Common myeloid progenitor, CD34-positive (primary cell): ENCODE measurements around the gene SYNGR3. TPM values are rescaled to one million over a fixed set of nuclear protein-coding genes. Genes with fewer than 3 reads are reported as not detected.

ENCODE experiments used
- CTCF ChIA-PET: fragments of 350-600 bp; sonication (Branson Sonifier 250); formaldehyde crosslinking; loops from one replicate; lab custom pipeline; 2021; ENCODE audit warnings: antibody characterized with exemption; lab: Charles Lee
- POLR2A ChIA-PET: fragments of 350-600 bp; sonication (Branson Sonifier 250); formaldehyde crosslinking; loops from one replicate; lab custom pipeline; 2021; ENCODE audit warnings: antibody characterized with exemption; lab: Charles Lee
- DNase-seq, 3 donors: peaks; one replicate each; pipeline versions ENCODE4 v3.0.0 to v3.0.0-alpha.2; 2013
- H3K27ac ChIP-seq, 2 experiments: 1 replicate in 1 of 2; 2 replicates in 1 of 2; pipeline ENCODE4 v1.7.0; 2013; ENCODE audit warnings: inconsistent platforms in 2 of 2, low read length in 2 of 2, mild to moderate bottlenecking in 2 of 2, low read depth in 1 of 2, moderate library complexity in 1 of 2; ENCODE audit not compliant: severe bottlenecking in 2 of 2, insufficient read depth in 1 of 2, poor library complexity in 1 of 2
- H3K27me3 ChIP-seq, 5 experiments: replicated peaks in 2 of 5; 1 replicate in 3 of 5; 2 replicates in 2 of 5; pipeline versions ENCODE4 v1.6.1 to v1.7.0; 2013; ENCODE audit warnings: low read length in 4 of 5, mild to moderate bottlenecking in 2 of 5, moderate library complexity in 2 of 5, inconsistent platforms in 1 of 5; ENCODE audit not compliant: insufficient read depth in 5 of 5, control insufficient read depth in 4 of 5
- H3K36me3 ChIP-seq, 4 experiments: 1 replicate in 2 of 4; 2 replicates in 2 of 4; pipeline versions ENCODE4 v1.6.1 to v1.7.0; 2013; ENCODE audit warnings: low read length in 3 of 4, control low read depth in 1 of 4, mild to moderate bottlenecking in 1 of 4; ENCODE audit not compliant: control insufficient read depth in 4 of 4, insufficient read depth in 4 of 4
- H3K4me1 ChIP-seq, 4 experiments: 1 replicate in 3 of 4; 2 replicates in 1 of 4; pipeline versions ENCODE4 v1.6.1 to v1.7.1; 2013; ENCODE audit warnings: low read length in 3 of 4, mild to moderate bottlenecking in 3 of 4, control low read depth in 1 of 4, inconsistent platforms in 1 of 4, moderate library complexity in 1 of 4; ENCODE audit not compliant: control insufficient read depth in 4 of 4, insufficient read depth in 4 of 4; ENCODE audit errors: control extremely low read depth in 1 of 4
- H3K4me3 ChIP-seq, 7 experiments: 1 replicate in 4 of 7; 2 replicates in 3 of 7; pipeline versions ENCODE4 v1.5.1 to v1.7.0; 2013; ENCODE audit warnings: mild to moderate bottlenecking in 7 of 7, low read length in 6 of 7, moderate library complexity in 6 of 7, inconsistent platforms in 2 of 7, low read depth in 2 of 7, control low read depth in 1 of 7; ENCODE audit not compliant: insufficient read depth in 4 of 7, control insufficient read depth in 1 of 7; ENCODE audit errors: extremely low read depth in 1 of 7
- H3K9me3 ChIP-seq, 5 experiments: 1 replicate in 4 of 5; 2 replicates in 1 of 5; pipeline versions ENCODE4 v1.6.1 to v1.7.1; 2013; ENCODE audit warnings: low read length in 4 of 5, mild to moderate bottlenecking in 2 of 5, inconsistent platforms in 1 of 5, low read depth in 1 of 5, moderate library complexity in 1 of 5; ENCODE audit not compliant: control insufficient read depth in 4 of 5, insufficient read depth in 2 of 5; ENCODE audit errors: control extremely low read depth in 1 of 5
- WGBS: methylation state at CpG from one replicate; pipeline ENCODE4 v1.1.5; 2013; ENCODE audit not compliant: insufficient coverage; 5-methylcytosine and 5-hydroxymethylcytosine counted together
- polyA plus RNA-seq: library from polyadenylated mRNA; unstranded; fragments of 120-200 nt; gene quantifications from one replicate; pipeline ENCODE4 v1.2.1, GENCODE V29; 2013

Gene SYNGR3, protein sequence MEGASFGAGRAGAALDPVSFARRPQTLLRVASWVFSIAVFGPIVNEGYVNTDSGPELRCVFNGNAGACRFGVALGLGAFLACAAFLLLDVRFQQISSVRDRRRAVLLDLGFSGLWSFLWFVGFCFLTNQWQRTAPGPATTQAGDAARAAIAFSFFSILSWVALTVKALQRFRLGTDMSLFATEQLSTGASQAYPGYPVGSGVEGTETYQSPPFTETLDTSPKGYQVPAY
- 1.2 TPM for polyA plus RNA-seq

DNA sequence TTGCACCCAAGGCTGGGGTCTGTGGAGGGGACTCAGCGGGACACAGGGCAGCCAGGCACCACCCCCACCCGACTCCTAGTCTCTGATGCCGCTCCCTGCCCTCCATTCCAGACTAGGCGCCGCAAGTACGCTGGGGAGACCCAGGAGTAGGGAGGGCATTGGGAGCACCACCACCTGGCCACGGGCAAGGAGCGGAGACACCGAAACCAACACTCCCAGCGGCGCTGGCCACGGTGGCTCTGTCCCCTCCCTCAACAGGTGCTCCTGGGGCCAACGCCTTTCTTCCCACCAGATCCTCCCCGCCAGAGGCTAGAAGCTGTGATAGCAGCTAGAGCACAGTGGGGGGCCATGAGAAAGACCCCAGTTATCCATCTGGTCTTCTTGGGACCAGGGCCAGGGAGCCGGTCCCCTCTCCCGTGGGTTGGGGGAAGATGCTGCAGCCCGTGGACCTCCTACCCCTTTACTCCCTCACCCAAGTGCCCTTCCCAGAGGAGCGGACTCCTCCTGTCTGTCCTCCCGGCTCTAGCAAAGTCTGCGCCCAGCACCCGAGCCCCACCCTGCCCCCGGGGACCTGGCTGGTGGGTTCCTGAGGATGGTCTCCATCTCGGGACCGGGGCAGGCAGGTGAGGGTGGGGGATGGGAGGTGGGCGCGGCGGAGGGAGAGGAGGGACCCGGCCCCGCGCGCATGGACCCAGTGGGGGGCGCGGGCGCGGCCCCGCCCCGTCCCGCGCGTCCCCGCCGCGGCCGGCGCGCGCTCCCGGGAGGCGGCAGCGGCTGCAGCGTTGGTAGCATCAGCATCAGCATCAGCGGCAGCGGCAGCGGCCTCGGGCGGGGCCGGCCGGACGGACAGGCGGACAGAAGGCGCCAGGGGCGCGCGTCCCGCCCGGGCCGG is at the start of gene SYNGR3:
Gene SYNGR3 (plus strand): TSS at position 762 of the 892 bp plus-strand sequence. CDS start 133 bp downstream, outside the sequence.
- Histone ChIP-seq H3K4me1 (peaks cover 0 to 39% (median 30%) of the 10 kb centered on the region in 4 experiments), H3K9me3 (no peaks in the 10 kb centered on the region), H3K36me3 (peaks cover 0 to 22% (median 16%) of the 10 kb centered on the region in 4 experiments), H3K27me3 (peaks cover 0 to 45% (median 22%) of the 10 kb centered on the region in 5 experiments), H3K4me3 (peak within 1 kb of the TSS in 6 of 7 experiments; percentile 19 to 66 (median 36)), H3K27ac (no peak within 1 kb of the TSS)
- DNase-seq, result no peak
- ChIA-PET POLR2A (no interaction called here), CTCF (interaction anchor here (1.3 kb wide), 1 partner anchor 21 kb away, joined by 3 read pairs; no protein-coding TSS in a partner anchor)
- WGBS, result 9% methylated on average over 51 of the region's 67 CpGs

DNA sequence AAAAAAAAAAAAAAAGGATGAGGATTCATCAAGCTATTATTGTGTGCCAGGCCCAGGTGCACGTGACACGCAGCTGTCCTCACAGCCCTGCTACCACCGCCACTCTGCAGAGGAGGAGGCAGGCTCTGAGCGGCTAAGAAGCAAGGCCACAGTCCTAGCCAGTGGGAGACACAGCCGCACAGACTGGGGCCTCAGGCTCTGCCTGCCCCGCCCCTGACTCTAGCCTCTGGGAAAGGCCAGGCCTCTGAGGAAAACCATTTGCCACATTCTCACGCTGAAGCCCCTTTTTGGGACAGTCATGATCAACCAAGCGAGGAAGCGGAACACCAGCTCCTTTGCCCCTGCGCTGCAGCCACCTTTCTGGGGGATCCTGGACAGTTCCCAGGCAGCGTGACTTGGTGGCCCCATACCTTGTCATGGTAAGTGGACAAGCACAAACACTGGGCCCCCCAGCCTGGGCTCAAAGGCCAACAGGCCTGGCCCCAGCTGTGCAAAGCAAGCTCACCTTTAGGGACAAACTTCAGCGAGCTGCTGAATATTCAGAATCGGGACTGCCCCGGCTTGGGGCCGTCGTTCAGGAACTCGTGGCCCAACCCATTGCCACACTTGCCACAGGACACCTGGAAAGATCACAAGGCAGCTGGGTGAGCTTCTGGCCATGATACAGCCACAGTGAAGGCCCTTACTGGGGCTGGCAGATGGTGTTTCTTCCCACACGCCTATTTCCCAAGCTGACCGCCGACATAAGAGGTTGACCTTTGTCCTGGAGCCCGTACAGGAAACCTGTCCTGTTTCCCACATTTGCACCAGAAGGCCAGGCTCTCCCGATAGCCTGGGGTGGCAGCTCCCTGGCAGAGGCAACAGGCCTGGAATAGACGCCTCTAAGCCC is 49.3 kb upstream of the SYNGR3 start:
- Histone ChIP-seq H3K27me3 (no peaks in the 10 kb centered on the region), H3K27ac (no peak overlapping the region), H3K4me1 (peaks cover 3 to 25% (median 19%) of the 10 kb centered on the region in 4 experiments), H3K36me3 (peaks cover 8 to 41% (median 25%) of the 10 kb centered on the region in 4 experiments), H3K9me3 (no peaks in the 10 kb centered on the region), H3K4me3 (no peak overlapping the region)
- POLR2A ChIA-PET, result interaction anchor here (0.6 to 2.0 kb wide), 2 partner anchors 24 to 1923 kb away, joined by 4 to 6 read pairs; partner anchors contain the start of gene RPS2
- CTCF ChIA-PET, result interaction anchor here (0.6 to 2.6 kb wide), 4 partner anchors 11 to 1745 kb away, joined by 3 to 9 read pairs (median 3); partner anchors contain the start of genes NUBP2, RPS2 and SPSB3
- DNase-seq, result no peak
- WGBS, result 96% methylated on average over 22 of the region's 23 CpGs

DNA sequence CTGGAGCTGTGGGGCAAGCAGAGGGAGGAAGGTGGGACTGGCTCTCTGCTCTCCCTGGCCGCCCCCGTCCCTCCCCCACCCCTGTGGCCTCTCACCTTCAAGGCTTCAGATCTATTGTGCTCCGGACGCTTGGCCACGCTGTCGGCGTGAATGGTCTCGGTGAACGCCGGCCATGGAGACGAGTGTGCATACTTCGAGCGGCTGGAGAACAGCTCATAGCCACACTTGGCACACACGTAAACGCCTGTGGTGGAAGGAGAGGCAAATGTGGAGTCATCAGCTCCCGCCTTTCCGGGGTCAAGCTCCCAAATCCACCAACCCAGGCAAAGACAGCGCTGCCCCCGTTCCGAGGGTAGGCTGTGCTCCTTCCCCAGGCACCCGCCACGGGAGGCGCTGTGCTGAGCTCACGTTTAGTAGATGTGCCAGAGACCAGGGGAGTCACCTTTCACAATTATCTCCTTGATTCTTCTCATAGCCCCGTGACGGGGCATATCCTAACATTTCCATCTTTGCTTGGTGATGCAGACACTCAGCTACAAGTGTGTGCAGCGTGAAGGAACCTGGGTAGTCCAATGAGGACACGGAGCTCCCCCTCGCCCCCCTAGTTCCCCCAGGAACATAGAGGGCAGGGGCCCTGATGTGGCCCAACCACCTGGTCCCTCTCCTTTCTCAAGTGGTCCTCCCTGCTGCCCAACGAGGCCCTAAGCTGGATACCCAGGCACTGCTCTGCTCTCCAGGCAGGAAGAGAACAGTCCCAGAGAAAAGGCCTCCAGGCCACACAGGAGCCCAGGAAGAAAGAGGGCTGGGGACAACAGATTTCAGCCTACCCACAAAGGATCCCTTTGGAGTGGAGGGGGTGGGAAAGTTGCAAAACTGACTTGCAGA is 48.4 kb upstream of the SYNGR3 start:
- Histone ChIP-seq H3K4me3 (peak overlapping the region in 6 of 7 experiments; percentile 80 to 85 (median 84)), H3K9me3 (no peaks in the 10 kb centered on the region), H3K27ac (peak overlapping the region in 1 of 2 experiments; percentile 79), H3K36me3 (peaks cover 8 to 41% (median 25%) of the 10 kb centered on the region in 4 experiments), H3K27me3 (no peaks in the 10 kb centered on the region), H3K4me1 (peaks cover 3 to 25% (median 19%) of the 10 kb centered on the region in 4 experiments)
- WGBS, result 90% methylated on average over 29 of the region's 30 CpGs
- DNase-seq, result no peak
- ChIA-PET POLR2A (interaction anchor here (2.0 kb wide), 1 partner anchor 23 kb away, joined by 6 read pairs; the partner anchor contains the start of gene RPS2), CTCF (interaction anchor here (0.7 to 2.6 kb wide), 4 partner anchors 12 to 159 kb away, joined by 3 to 9 read pairs (median 3); partner anchors contain the start of genes NUBP2, RPS2 and SPSB3)

DNA sequence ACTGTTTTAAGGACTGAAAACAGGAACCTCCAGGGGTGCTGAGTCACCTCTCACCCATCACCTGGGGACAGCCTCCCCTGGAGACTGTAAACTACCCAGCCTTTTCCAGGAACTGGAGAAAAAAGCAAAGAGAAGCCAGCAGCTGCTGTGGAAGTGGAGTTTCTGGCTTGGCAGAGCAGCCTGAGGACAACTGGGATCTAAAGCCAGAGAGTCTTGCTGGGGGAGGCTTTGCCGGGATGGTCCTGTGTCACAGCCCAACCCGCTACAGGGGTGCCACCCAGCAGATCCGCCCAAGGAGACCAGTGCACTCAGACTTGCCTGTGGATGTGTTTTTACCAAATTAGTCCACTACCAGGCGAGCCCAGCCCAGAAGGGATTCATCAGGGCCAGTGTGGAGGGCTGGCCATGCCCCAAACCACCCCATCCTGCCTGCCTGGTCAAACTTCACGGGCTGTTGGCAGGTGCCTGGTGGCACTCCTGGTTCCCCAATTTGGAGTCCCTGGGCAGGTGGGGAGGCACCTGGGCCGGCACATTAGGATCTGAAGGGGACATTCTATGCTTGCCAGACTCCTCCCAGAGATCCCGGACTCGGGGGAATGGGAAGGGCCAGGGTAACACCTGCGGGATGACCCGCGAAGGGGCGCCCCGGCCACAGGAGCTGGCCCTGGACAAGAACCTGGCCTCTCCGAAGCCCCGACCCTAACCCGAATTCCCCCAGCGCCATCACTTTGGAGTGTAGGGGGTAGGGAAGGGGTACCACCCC is 47.5 kb upstream of the SYNGR3 start:
- POLR2A ChIA-PET, result interaction anchor here (1.2 to 1.9 kb wide), 2 partner anchors 23 to 160 kb away, joined by 3 to 11 read pairs; partner anchors contain the start of genes NUBP2, RPS2 and SPSB3
- peak overlapping the region in 1 of 2 experiments; percentile 79 for H3K27ac ChIP-seq
- DNase-seq, result peak; percentile 60 to 88 (median 87)
- no peaks in the 10 kb centered on the region for H3K9me3 ChIP-seq
- peaks cover 3 to 25% (median 19%) of the 10 kb centered on the region in 4 experiments for H3K4me1 ChIP-seq
- peak overlapping the region; percentile 66 to 85 (median 83) for H3K4me3 ChIP-seq
- CTCF ChIA-PET, result interaction anchor here (0.9 to 2.6 kb wide), 2 partner anchors 13 to 18 kb away, joined by 3 to 9 read pairs; no protein-coding TSS in a partner anchor
- H3K36me3 ChIP-seq, result peaks cover 7 to 36% (median 25%) of the 10 kb centered on the region in 4 experiments
- 11% methylated on average over 5 of the region's 17 CpGs for WGBS
- no peaks in the 10 kb centered on the region for H3K27me3 ChIP-seq
